ENCODE data around the gene ACCSL.

Gene ACCSL

GRCh38 chr11:44101098-44101497, 53.3 kb downstream of the ACCSL start:
- DNase-seq = no peak

GRCh38 chr11:44104481-44105294, 56.9 kb downstream of the ACCSL start:
- no peak for DNase-seq

DNA sequence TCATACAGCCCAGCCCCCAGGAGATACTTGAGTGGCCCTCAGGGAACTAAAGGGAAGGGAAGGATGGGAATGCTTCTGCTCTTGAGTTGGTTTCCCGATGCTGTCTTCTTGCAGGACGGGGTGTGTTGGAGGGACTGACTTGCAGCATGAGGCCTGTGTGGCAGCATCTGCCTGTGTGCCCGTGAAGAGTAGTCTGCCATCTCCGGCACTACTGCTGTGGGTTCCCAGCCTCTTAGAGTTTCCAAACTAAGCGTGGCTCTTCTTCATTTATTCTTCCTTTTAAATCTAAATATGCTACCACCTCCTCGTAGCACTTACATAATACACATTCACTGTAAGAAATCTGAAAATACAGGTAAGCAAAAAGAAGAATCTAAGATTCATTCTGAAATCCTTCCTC, 60.5 kb downstream of the ACCSL start:
- no peak for DNase-seq

All from NCI-H1694 (cell line).